ENCODE data around the gene TMOD4. TPM values are rescaled to one million over a fixed set of nuclear protein-coding genes. Genes with fewer than 3 reads are reported as not detected.
A peak's percentile ranks its signal among the peaks of the same experiment; 100 is the strongest.
"Not testable (repeated sequence)": the region's sequence is repeated elsewhere in the genome, so short reads cannot be mapped to it uniquely, and the experiment has no call there.

The TMOD4 gene
- total and polyA plus RNA-seq, 7 donors, result 17.6 to 434 (median 274) TPM

GRCh38 chr1:151193856-151194255, 18.1 kb upstream of the TMOD4 start:
- Histone ChIP-seq H3K4me1 (peaks cover 14% of the 10 kb centered on the region), H3K27me3 (ENCODE audit: insufficient read depth in 3 of 3, low read length in 2 of 3) (no peaks in the 10 kb centered on the region), H3K27ac (no peak overlapping the region), H3K9me3 (no peaks in the 10 kb centered on the region), H3K4me3 (no peak overlapping the region), H3K36me3 (ENCODE audit: insufficient read depth in 1 of 2, low read depth in 1 of 2) (no peaks in the 10 kb centered on the region)
- 82 to 91% (median 86%) methylated on average over 1 of the region's 1 CpG for WGBS, 3 donors
- TF ChIP-seq CTCF (IDR thresholded peaks at IDR 0.05), result no peak
- intact Hi-C loops (cut with DNase I), result no loop called here
- DNase-seq (no peak), ATAC-seq (no peak)

GRCh38 chr1:151193304-151193703, 17.5 kb upstream of the TMOD4 start:
- no peaks in the 10 kb centered on the region for H3K9me3 ChIP-seq
- no peaks in the 10 kb centered on the region for H3K36me3 ChIP-seq (ENCODE audit: insufficient read depth in 1 of 2, low read depth in 1 of 2)
- peaks cover 20% of the 10 kb centered on the region for H3K4me1 ChIP-seq
- no peak for TF ChIP-seq CTCF (IDR thresholded peaks at IDR 0.05)
- no peaks in the 10 kb centered on the region for H3K27me3 ChIP-seq (ENCODE audit: insufficient read depth in 3 of 3, low read length in 2 of 3)
- intact Hi-C loops (cut with DNase I), result no loop called here
- ATAC-seq (no peak), DNase-seq (peak in 1 of 2 donors; percentile 15)
- 64 to 71% (median 69%) methylated on average over 6 of the region's 6 CpGs for WGBS, 3 donors
- H3K4me3 ChIP-seq, result no peak overlapping the region
- H3K27ac ChIP-seq, result no peak overlapping the region

GRCh38 chr1:151192047-151192446, 16.3 kb upstream of the TMOD4 start:
- Histone ChIP-seq H3K36me3 (ENCODE audit: insufficient read depth in 1 of 2, low read depth in 1 of 2) (no peaks in the 10 kb centered on the region), H3K4me3 (no peak overlapping the region), H3K27ac (no peak overlapping the region), H3K4me1 (peaks cover 25% of the 10 kb centered on the region), H3K9me3 (no peaks in the 10 kb centered on the region), H3K27me3 (ENCODE audit: insufficient read depth in 3 of 3, low read length in 2 of 3) (no peaks in the 10 kb centered on the region)
- ATAC-seq (no peak), DNase-seq (peak in 1 of 2 donors; percentile 7)
- intact Hi-C loops (cut with DNase I), result no loop called here
- no peak for TF ChIP-seq CTCF (IDR thresholded peaks at IDR 0.05)
- WGBS, 3 donors, result 76 to 82% (median 77%) methylated on average over 7 of the region's 7 CpGs

DNA sequence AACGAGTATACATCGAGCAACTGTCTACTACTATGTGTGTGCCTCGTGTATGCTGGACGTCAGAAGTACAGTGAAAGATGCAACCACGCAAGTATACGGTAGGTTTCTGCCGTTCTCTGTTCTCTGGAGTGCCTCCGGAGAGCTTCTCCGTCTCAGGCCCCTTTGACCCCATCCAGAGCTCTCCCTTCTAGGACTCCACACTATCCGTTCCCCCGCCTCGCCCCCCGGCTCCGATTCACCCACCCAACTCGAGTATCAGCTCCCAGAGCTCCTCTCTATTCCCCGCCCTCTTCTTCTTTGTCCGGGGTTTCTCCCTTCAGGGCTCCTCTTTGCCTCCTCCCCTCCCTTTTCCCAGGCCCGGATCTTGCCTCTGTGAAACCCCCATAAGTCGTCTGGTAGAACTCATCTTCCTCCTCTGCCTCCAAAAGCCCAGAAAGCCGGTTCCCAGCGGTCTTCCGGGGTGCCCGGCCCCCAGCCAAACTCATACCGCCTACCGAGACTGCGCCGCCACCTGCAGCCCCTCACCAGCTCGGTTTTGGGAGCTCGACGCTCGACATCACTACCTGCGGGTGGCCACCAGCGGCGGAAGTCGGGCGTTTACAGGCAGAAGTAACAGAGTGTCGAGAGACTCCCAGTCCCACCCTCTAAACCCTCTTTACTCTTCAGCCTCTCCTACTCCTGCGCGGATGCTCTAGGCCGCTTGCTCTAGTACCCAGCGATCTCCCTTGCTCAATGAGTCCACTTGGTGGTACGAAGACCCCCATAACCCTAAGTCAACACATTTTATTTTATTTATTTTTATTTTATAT, 14.1 kb upstream of the TMOD4 start, which contains the start of gene VPS72:
Gene VPS72, minus strand, starts transcription at position 561 of the 809 bp plus-strand sequence. Its CDS starts 76 bp downstream, at position 485.
- Histone ChIP-seq H3K36me3 (ENCODE audit: insufficient read depth in 1 of 2, low read depth in 1 of 2) (peaks cover 4 to 15% of the 10 kb centered on the region in 2 donors), H3K4me3 (peak within 1 kb of the TSS; percentile 75), H3K27ac (peak within 1 kb of the TSS; percentile 88), H3K4me1 (peaks cover 26% of the 10 kb centered on the region), H3K27me3 (ENCODE audit: insufficient read depth in 3 of 3, low read length in 2 of 3) (no peaks in the 10 kb centered on the region), H3K9me3 (no peaks in the 10 kb centered on the region)
- 0 to 1% (median 1%) methylated on average over 42 of the region's 42 CpGs for WGBS, 3 donors
- peak; percentile 86 to 96 (median 91) for ATAC-seq
- intact Hi-C loops (cut with DNase I), result no loop called here
- TF ChIP-seq CTCF (IDR thresholded peaks at IDR 0.05), result peak; percentile 26
- DNase-seq, result peak; percentile 85 to 91

- intact Hi-C loops (cut with DNase I); H3K27me3 ChIP-seq (ENCODE audit: insufficient read depth in 3 of 3, low read length in 2 of 3); H3K9me3 ChIP-seq; DNase-seq: not testable (repeated sequence)
- peak in 1 of 4 donors; percentile 3 for ATAC-seq
- Histone ChIP-seq H3K4me1 (peaks cover 26% of the 10 kb centered on the region), H3K36me3 (ENCODE audit: insufficient read depth in 1 of 2, low read depth in 1 of 2) (peaks cover 4 to 27% of the 10 kb centered on the region in 2 donors), H3K27ac (peak overlapping the region; percentile 88), H3K4me3 (peak overlapping the region; percentile 75)
- WGBS, 3 donors, result 53 to 73% (median 70%) methylated on average over 8 of the region's 8 CpGs
These were observed 12.9 kb upstream of the TMOD4 start for GRCh38 chr1:151188667-151189066.
